CD4-positive, alpha-beta T cell treated with Interleukin-2 at 100 ng/mL for 4 hours (primary cell): ENCODE data around the gene FOLR3.
"Not testable (repeated sequence)": the region's sequence is repeated elsewhere in the genome, so short reads cannot be mapped to it uniquely, and the experiment has no call there.

Experiments used
- DNase-seq: peaks from one replicate; pipeline ENCODE4 v3.0.0-alpha.2; 2020; ENCODE audit warnings: low spot score

The FOLR3 gene

GRCh38 chr11:72162891-72163492 is 27.5 kb downstream of the FOLR3 start:
- DNase-seq = no peak

DNA sequence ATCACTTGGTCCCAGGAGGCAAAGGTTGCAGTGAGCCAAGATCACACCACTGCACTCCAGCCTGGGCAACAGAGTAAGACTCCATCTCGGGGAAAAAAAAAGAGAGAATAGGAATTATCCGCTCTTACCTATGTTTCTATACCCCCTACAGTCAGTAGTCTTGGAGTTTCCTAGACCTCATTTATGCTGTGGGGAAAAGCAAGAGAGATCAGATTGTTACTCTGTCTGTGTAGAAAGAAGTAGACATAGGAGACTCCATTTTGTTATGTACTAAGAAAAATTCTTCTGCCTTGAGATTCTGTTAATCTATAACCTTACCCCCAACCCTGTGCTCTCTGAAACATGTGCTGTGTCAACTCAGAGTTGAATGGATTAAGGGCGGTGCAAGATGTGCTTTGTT is 28.7 kb downstream of the FOLR3 start:
- not testable (repeated sequence) for DNase-seq

GRCh38 chr11:72169046-72169555 is 33.6 kb downstream of the FOLR3 start:
- DNase-seq = not testable (repeated sequence)

DNA sequence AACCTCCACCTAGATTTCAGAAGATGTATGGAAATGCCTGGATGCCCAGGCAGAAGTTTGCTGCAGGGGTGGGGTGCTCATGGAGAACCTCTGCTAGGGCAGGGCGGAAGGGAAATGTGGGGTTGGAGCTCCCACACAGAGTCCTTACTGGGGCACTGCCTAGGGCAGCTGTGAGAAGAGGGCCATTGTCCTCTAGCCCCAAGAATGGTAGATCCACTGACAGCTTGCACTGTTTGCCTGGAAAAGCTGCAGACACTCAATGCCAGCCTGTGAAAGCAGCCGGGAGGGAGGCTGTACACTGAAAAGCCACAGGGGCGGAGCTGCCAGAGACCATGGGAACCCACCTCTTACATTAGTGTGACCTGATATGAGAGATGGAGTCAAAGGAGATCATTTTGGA is 34.2 kb downstream of the FOLR3 start:
- not testable (repeated sequence) for DNase-seq

GRCh38 chr11:72172043-72172442 is 36.5 kb downstream of the FOLR3 start:
- not testable (repeated sequence) for DNase-seq

- no peak for DNase-seq
These were observed 37.8 kb downstream of the FOLR3 start for GRCh38 chr11:72173291-72173690.

DNA sequence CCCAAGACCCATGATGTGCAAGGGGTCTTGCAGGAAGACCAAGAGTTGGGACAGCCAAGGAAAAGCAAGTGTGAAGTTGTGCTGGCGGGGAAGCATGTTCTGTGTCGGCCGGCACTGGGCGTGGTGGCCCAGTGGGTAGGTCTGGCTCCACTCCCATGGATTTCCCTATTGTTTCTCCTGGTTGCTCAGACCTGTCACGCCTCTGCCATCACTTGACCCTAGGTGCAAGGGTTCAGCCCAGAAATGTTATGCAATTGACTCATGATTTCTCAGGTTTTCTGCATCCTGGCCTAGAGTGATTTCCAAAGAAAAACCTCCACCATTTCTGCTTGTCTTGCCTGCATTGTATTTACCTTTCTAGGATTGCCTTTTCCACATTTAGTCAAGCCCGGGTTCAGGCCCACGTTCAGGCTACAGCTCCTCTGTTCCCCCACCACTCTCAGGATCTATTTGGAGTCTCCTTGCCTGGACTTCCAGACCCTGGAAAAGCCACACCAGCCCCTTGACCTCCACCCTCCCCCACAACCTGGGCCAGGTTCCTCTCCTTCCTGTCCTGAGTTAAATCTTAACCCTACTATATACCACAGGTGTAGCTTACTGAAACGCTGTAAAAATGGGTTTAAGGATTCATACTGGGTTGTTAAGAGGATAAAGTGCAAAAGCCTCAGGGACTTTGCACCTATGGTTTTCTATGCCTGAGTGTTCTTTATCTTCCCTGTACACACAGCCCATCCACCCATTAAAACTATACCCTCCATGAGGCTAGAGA is 39.0 kb downstream of the FOLR3 start:
- no peak for DNase-seq

- no peak for DNase-seq
These were observed 42.1 kb downstream of the FOLR3 start for GRCh38 chr11:72177656-72178055.

- DNase-seq = no peak
These were observed 43.7 kb downstream of the FOLR3 start for GRCh38 chr11:72179049-72179803.

- DNase-seq = no peak
These were observed 44.4 kb downstream of the FOLR3 start for GRCh38 chr11:72179804-72180396.

- DNase-seq = not testable (repeated sequence)
These were observed 45.5 kb downstream of the FOLR3 start for GRCh38 chr11:72180892-72181552.

- not testable (repeated sequence) for DNase-seq
These were observed 46.0 kb downstream of the FOLR3 start for GRCh38 chr11:72181553-72181958.

- no peak for DNase-seq
These were observed 52.7 kb downstream of the FOLR3 start for GRCh38 chr11:72188267-72188666.
